Fibroblast of peridontal ligament (primary cell): Measurements from ENCODE around the gene NOL4L.

Experiments
- DNase-seq: peaks from one replicate; pipeline ENCODE4 v3.0.0-alpha.2; 2010; ENCODE audit errors: extremely low read depth

The NOL4L gene

GRCh38 chr20:32458837-32459220 is 126.3 kb downstream of the NOL4L start:
- DNase-seq = no peak

DNA sequence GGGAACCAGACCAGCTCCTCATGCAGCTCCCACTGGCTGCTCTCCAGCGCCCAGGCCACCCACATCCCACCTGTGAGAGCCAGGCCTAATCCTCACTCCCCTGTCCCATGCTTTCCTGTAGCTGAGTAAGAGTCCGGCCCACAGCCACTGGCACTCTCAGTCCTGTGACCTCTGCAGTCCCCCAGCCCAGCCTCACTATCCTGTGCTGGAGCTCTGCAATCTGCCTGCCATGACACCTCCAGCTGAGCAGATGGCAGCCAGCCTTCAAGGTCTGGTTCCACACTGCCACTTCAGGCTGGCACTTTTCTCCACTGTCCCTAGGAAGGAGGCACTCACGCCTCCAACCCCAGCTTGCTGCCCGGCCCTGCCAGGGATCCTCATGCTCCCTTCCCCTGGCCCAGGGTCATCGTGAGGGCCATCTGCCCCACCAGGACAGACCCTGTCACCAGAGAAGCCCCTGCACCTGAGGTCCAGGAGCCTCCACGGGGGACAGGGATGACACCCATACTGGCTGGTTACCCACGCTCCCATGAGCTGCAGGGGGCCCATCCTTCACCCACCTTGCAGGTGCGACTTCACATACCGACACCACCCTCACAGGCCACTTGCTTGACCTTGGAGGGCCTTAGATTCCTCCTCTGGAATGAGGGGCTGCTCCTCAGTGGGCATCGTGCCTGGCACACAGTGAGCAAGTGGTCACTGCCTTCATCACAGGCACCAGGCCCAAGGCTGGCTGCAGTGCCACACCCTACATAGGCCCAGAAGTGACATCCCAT is 126.9 kb downstream of the NOL4L start:
- no peak for DNase-seq

DNA sequence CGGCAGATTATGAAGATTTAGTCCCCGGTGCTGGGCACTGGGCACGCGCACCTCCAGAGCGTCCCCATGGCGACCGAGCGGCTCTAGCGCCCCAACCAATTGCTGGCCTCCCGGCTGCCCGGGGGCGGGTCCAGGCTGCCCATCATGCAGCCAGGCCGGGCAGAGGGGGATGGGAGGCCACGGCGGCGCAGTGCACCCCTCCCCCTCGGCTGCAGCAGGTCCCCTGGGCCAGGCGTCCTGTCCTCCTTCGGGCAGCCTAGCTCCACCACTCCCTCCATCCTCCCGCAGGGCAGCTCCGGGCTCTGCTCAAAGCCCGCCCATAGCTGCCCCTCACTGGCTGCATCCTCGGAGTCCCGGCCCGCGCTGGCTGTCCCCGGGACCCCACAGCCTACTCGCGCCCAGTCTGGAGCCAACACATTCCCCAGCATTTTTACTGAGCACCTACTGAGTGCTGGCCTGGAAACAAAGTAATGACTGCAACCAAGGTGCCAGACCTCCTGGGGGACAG is 127.6 kb downstream of the NOL4L start:
- peak; percentile 48 for DNase-seq

DNA sequence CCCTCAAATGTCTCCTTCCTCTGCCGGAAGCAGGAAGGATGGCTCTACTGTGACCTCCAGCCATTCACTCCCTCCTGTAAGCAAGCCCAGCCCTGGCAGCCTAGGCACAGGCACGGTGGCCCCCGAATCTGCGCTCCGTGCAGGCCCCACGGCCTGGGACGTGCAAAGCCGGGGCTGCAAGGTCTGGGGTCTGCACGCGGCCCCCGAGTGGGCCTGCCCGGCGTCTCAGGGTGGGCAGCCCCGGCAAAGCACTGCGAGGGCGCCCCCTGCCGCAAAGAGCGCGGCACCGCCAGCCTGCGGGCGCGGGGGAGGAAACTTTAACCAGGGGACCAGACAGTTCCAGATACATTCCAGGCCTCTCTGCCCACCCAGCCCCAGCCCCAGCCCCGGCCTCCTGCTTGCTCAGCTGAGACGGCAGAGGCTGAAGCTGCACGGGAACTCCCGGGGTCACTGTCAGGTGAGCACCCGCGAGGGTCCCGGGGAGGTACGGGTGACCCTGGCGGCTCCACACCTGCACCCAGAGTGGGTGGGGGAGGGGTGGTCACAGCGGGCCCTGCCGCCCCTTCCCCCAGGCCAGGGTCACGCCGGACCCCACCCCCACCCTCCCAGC is 128.2 kb downstream of the NOL4L start:
- peak; percentile 14 for DNase-seq

- DNase-seq = no peak
These were observed 129.0 kb downstream of the NOL4L start for GRCh38 chr20:32455901-32456701.

GRCh38 chr20:32455171-32455900 is 129.8 kb downstream of the NOL4L start:
- no peak for DNase-seq

DNA sequence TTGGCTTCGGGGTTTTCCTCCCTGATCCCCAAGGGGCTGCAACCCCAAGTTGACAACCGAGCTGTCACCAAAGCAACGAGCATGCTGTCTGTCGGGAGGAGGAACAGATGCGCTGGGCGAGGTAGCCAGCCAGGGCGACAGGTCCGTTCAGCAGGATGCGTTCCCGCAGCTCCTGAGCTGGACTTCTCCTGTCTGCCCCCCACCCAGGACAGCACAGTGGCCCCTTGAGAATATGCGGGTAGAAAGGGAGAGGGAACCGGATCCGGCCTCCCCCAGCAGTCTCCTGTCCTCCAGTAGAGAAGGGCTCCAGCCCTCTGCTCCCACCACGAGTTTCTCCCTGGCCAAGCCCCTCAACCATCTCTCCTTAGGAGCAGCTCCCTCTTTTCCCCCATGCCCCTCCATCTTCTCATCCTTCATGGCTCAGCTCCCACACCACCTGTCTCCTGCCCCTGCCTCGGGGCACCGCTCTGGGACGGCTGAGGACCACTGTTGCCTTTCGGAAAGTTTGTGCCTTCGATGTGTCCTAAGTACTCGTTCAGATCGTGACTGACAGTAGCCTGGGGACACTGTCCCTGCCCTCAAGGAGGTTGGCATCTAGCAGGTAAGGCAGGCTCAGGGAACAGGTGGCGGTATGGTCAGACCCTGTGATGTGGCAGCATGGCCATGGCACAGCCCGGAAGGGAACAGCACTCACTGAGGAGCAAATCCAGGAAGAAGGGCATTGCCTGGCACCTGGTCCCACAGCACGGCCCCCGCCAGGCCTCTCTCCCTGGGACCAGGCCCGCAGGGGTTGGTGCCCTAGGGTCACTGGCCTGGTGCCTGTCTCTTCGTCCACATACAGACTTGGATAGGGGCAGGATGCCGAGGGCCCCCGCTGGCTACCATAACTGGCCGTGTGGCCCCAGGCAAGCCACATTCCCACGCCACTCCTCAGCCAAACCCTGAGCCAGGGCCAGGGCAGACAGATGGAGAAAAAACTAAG is 130.7 kb downstream of the NOL4L start:
- no peak for DNase-seq

DNA sequence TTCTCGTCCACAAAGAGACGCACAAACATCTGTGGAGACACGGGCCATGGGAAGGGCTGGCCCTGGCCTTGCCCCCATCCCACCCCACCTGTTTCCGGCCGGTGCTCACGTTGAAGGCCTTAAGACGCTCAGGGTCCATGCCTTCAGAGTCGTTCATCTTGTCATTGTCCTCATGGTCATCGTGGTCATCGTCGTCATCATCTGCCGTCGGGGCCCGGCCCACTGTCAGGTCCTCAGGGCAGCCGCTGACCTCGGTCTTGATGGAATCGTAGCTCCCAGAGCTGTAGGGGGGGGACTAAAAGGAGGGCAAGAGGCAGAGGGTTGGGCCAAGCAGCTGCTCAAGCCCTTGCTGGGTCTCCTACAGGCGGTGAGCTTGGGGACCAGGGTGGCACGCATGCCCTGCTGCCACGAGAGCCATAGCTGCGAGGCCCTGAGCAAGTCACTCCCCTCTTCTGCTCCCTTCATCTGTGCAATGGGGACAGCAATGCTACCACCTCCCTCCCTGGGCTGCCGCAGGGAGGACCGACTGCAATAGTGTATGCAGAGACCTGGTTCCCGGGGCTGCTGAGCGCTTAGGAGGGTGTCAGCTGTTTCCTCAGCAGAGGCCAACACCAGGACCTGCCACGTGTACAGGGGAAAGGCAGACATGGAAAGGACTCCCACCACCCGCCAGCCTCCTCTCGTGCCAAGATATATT is 131.5 kb downstream of the NOL4L start:
- no peak for DNase-seq

DNA sequence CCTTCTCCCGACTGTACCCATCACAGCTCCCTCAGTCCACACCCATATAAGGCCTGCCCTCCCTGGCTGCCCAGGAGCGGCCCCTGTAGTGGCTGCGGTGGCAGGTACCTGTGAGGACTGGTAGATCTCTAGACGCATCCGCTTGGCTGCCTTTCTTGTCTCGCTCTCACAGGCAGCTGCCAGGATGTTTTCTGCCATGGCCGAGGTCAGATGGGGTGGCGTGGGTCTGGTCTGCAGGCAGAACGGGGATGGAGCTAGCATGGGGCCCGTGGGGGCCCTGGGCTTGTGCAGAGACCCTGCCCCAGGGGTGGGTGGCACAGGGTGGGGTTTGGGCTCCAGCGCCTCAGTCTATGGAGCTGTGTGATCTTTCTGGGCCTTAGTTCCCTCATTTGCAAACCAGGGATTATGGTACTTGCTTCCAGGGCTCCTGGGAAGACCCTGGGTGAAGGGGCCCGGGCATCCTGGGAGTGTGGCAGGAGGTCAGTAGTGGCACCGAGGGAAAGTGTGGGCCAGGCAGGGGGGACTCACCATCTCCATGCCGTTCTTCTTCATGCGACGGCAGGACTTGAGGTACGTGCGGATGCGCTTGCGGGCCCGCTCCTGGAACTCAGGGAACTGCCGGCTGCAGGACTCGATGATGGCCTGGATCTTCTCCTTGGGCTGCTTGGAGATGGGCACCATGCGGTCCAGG is 132.2 kb downstream of the NOL4L start:
- DNase-seq = no peak

DNA sequence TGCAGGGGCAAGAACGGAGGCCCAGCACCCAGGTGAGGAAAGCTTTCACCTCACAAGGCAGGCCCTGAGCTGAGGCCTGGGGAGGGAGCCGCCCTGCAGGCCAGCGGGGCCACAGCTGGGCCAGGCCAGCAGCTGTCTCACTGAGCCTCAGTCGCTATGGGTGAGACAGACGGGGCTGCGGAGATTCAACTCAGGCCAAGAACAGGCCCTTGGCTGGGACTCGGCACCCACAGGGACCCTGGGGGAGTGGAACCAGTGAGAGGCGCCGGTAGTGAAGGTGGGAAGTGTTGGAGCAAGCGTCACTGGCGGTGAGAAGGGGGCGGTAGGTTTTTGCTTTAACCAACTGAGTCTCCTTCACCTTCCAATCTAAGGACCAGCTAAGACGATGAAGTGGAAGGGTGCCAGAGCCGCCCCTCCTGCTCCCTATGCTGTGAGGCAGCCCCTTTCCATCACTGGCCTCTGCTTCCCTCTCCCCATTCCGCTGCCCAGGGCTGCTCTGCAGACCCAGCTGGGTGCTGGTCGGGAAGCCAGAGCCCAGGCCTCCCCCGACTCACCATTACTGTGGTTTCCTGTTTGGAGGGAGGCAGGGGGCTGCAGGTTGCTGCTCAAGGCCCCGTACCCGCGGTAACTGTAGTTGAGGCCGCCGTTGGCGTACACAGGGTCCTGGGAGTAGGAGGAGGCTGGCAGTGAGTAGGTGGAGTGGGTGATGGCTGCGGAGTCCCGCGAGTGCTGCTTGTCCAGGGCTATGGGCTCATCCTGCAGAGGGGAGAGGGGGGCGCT is 133.3 kb downstream of the NOL4L start:
- no peak for DNase-seq

- no peak for DNase-seq
These were observed 133.8 kb downstream of the NOL4L start for GRCh38 chr20:32451340-32451681.

GRCh38 chr20:32450484-32451061 is 134.6 kb downstream of the NOL4L start:
- no peak for DNase-seq

GRCh38 chr20:32449890-32450401 is 135.2 kb downstream of the NOL4L start:
- DNase-seq = no peak

- no peak for DNase-seq
These were observed 135.9 kb downstream of the NOL4L start for GRCh38 chr20:32449057-32449889.

GRCh38 chr20:32448306-32449056 is 136.7 kb downstream of the NOL4L start:
- no peak for DNase-seq
